Motor neuron (in vitro differentiated cells): Measurements from ENCODE around the gene RNU2-63P. TPM values are rescaled to one million over a fixed set of nuclear protein-coding genes. Genes with fewer than 3 reads are reported as not detected.
A peak's percentile ranks its signal among the peaks of the same experiment; 100 is the strongest.

ENCODE experiments used
- ATAC-seq, 8 experiments: fragments of 200-7000 bp; cut with Tn5 transposase; replicated peaks in 6 of 8; 2 replicates each; pipeline ENCODE4 v1.8.0; 2021; ENCODE audit warnings: mild to moderate bottlenecking in 8 of 8, moderate library complexity in 8 of 8
- H3K27ac ChIP-seq, 2 donors: fragments of 250-450 bp; sonication (Bioruptor Pico); 2 replicates each; pipeline ENCODE4 v1.9.0; 2021; ENCODE audit warnings: antibody characterized with exemption in 2 of 2, mild to moderate bottlenecking in 2 of 2, moderate library complexity in 1 of 2
- H3K4me1 ChIP-seq, 2 donors: fragments of 250-450 bp; sonication (Bioruptor Pico); replicated peaks in 1 of 2; 2 replicates each; pipeline ENCODE4 v1.6.1; 2021; ENCODE audit warnings: antibody characterized with exemption in 2 of 2, mild to moderate bottlenecking in 2 of 2, moderate library complexity in 1 of 2
- H3K4me3 ChIP-seq, 5 donors: fragments of 250-450 bp; sonication (Bioruptor Pico); 2 replicates each; pipeline ENCODE4 v1.9.0; 2021; ENCODE audit warnings: antibody characterized with exemption in 5 of 5, mild to moderate bottlenecking in 5 of 5, moderate library complexity in 4 of 5
- WGBS, 10 experiments: fragments of 450-650 bp; shearing (Covaris generic); methylation state at CpG; one replicate each; pipeline ENCODE4 v1.0.0; 2022; 5-methylcytosine and 5-hydroxymethylcytosine counted together
- in situ Hi-C, 9 experiments: fragments of 400-800 bp; cut with MboI; loops; one replicate each; pipeline ENCODE4 v1.15.0; 2021; ENCODE audit warnings: low sequenced_read_pairs in 9 of 9, low pct_unique_long_range_greater_than_20kb in 2 of 9; ENCODE audit not compliant: unreplicated experiment in 9 of 9
- total RNA-seq, 8 experiments: library from RNA; unstranded; fragments of 300-600 nt; gene quantifications; 2 replicates each; pipeline versions ENCODE4 v1.2.3 to v1.2.4, GENCODE V29; 2022

The RNU2-63P gene
- 10 to 100 TPM in 5 of 8 experiments, 1 to 10 TPM in 1, not detected in 2; 9.3 to 66.0 (median 24.9) TPM for total RNA-seq

DNA sequence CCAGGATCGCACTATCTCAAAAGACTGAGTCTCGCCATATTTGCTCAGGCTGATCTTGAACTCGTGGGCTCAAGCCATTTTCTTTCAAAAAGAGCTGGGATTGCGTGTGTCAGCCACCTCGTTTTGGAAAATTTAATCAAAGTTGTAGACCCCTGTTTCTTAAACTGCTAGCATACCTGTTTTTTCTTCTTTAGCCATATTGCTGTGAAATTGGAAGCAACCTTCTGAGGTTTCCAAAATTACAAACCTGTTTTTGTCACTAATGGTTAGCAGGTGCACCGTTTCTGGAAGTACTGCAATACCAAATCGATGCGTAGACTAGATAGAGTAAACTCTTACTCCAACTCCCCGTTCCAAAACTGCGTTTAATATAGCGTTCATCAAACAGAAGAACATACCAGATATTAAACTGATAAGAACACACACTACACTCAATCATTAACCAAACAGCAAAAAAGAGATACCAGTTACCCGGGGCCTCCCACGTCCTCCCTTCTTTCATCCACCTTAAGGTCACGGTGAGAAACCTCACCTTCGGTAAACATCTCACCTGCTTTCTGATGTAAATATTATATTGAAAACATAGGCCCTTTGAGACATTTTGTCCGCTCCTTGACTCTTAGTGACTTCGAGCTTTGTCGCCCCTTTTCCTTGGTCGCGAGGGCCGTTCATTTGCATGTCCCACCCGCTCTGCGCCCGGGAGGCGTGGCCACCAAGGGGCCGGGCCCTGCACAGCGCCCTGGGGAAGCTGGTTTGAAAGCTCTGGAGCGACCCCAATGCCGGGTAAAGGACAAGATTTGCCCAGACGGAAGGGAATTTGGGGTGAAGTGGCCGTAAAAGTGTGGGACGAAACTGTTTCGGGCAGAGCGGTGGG, at the start of gene RNU2-63P:
Gene RNU2-63P, minus strand, starts transcription at position 462 of the 874 bp plus-strand sequence.
- ATAC-seq, result peak; percentile 84 to 88 (median 85)
- peak within 1 kb of the TSS; percentile 95 for H3K27ac ChIP-seq
- peak within 1 kb of the TSS; percentile 41 to 52 (median 48) for H3K4me3 ChIP-seq
- H3K4me1 ChIP-seq, result peaks cover 11 to 16% of the 10 kb centered on the region in 2 donors
- in situ Hi-C loops, result no loop called here
- 0 to 32% (median 16%) methylated on average over 6 to 19 of the region's 34 CpGs; no CpG with 5 or more reads in 1 of the 10 experiments for WGBS, 10 experiments

DNA sequence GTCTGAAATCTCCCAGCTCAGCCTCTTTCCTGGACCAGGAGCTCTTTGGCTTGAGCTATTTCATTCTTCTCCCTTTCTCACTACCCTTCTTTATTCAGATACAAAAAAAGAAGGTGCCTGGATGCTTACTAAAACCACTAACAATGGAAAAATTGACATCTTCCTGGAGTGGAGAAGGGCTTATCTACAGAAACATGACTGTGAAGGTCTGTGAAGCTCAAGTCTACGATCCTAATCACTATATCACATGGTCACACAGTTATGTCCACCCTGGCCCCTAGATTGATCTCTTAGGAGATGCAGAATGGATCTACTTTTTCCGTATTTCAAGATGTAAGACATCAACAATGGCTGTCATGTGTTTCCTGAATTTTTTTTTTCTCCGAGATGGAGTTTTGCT, 44.9 kb upstream of the RNU2-63P start:
- Histone ChIP-seq H3K4me1 (peaks cover under 1 to 5% of the 10 kb centered on the region in 2 donors), H3K4me3 (no peak overlapping the region), H3K27ac (no peak overlapping the region)
- in situ Hi-C loops, result loop anchor here in 1 of 9 experiments (25.0 kb wide), 1 partner anchor 101 kb away; the partner anchor contains the start of gene THNSL2
- WGBS, 10 experiments, result 40 to 100% (median 93%) methylated on average over 1 to 2 of the region's 3 CpGs; no CpG with 5 or more reads in 3 of the 10 experiments
- ATAC-seq, result no peak

DNA sequence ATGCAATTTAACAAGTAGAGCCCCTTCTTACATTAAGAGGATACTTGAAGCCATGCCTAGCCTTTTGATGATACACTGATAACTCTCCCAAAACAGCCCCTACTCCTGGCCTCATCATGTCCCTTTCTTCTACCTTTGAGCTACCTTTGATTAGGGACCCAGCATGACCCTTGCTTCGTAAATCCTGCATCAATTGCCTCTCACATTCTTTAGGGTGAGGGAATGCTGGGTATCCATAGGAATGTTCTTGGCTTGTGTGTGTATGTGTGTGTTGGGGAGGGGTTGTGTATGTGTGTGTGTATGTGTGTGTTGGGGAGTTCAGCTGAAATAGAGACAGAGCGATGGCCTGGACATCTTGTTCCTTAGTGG, 44.5 kb upstream of the RNU2-63P start:
- no peak for ATAC-seq
- in situ Hi-C loops, result loop anchor here in 1 of 9 experiments (25.0 kb wide), 1 partner anchor 101 kb away; the partner anchor contains the start of gene THNSL2
- WGBS, 10 experiments, result 29 to 100% (median 63%) methylated on average over 1 to 2 of the region's 2 CpGs; no CpG with 5 or more reads in 6 of the 10 experiments
- Histone ChIP-seq H3K4me3 (no peak overlapping the region), H3K4me1 (peaks cover 4 to 9% of the 10 kb centered on the region in 2 donors), H3K27ac (no peak overlapping the region)

GRCh38 chr2:88059979-88060906, 43.9 kb upstream of the RNU2-63P start:
- Histone ChIP-seq H3K4me1 (peaks cover 4 to 9% of the 10 kb centered on the region in 2 donors), H3K4me3 (no peak overlapping the region), H3K27ac (no peak overlapping the region)
- peak in 4 of 8 experiments; percentile 6 to 15 (median 10) for ATAC-seq
- 38 to 100% (median 66%) methylated on average over 1 to 4 of the region's 5 CpGs; no CpG with 5 or more reads in 2 of the 10 experiments for WGBS, 10 experiments
- in situ Hi-C loops, result loop anchor here in 2 of 9 experiments (10.0 to 25.0 kb wide), 2 partner anchors 102 to 105 kb away; partner anchors contain the start of gene THNSL2 (in 1 of the 2)

- Histone ChIP-seq H3K27ac (no peak overlapping the region), H3K4me3 (no peak overlapping the region), H3K4me1 (peaks cover 13 to 19% of the 10 kb centered on the region in 2 donors)
- ATAC-seq, result no peak
- in situ Hi-C loops, result loop anchor here in 2 of 9 experiments (10.0 to 25.0 kb wide), 2 partner anchors 104 to 107 kb away; partner anchors contain the start of gene THNSL2 (in 1 of the 2)
- WGBS, 10 experiments, result 70 to 100% (median 89%) methylated on average over 1 to 5 of the region's 5 CpGs
Observed at GRCh38 chr2:88058191-88058590, 41.8 kb upstream of the RNU2-63P start.

DNA sequence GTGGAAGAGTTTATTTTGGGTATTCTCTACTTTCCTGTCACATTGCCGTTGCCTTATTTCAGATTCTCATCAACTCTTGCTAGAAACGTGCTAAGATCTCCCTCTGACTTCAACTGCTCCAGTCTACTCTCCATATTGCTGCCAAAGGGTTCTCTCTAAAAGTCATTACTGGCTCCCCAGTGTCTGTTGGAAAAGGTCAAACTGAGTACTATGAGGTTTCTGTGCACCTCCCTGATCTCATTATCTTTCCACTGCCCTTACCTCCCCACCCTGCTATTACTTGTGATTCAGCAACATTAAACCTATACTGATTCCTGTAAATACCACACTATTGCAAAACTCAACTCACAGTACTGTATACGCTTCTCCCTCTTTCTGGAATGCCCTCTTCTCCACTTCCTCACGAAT, 41.1 kb upstream of the RNU2-63P start:
- in situ Hi-C loops, result loop anchor here in 2 of 9 experiments (10.0 to 25.0 kb wide), 2 partner anchors 105 to 107 kb away; partner anchors contain the start of gene THNSL2 (in 1 of the 2)
- ATAC-seq, result no peak
- Histone ChIP-seq H3K4me1 (peaks cover 13 to 19% of the 10 kb centered on the region in 2 donors), H3K27ac (no peak overlapping the region), H3K4me3 (no peak overlapping the region)
- 53 to 100% (median 83%) methylated on average over 1 to 4 of the region's 4 CpGs for whole genome bisulfite sequencing, 10 experiments

GRCh38 chr2:88055371-88056128, 39.2 kb upstream of the RNU2-63P start, which contains the start of gene KRCC1:
KRCC1 (minus strand) TSS chr2:88055783; CDS start chr2:88028563, 27,220 bp downstream.
- WGBS, 10 experiments, result 0 to 2% (median 0%) methylated on average over 2 to 22 of the region's 77 CpGs; no CpG with 5 or more reads in 1 of the 10 experiments
- peak within 1 kb of the TSS; percentile 92 to 94 for H3K27ac ChIP-seq
- in situ Hi-C loops, result loop anchor here in 2 of 9 experiments (10.0 to 25.0 kb wide), 2 partner anchors 107 to 109 kb away; partner anchors contain the start of gene THNSL2 (in 1 of the 2)
- peak; percentile 82 to 97 (median 96) for ATAC-seq
- H3K4me3 ChIP-seq, result peak within 1 kb of the TSS; percentile 69 to 92 (median 86)
- H3K4me1 ChIP-seq, result peaks cover 13 to 19% of the 10 kb centered on the region in 2 donors

DNA sequence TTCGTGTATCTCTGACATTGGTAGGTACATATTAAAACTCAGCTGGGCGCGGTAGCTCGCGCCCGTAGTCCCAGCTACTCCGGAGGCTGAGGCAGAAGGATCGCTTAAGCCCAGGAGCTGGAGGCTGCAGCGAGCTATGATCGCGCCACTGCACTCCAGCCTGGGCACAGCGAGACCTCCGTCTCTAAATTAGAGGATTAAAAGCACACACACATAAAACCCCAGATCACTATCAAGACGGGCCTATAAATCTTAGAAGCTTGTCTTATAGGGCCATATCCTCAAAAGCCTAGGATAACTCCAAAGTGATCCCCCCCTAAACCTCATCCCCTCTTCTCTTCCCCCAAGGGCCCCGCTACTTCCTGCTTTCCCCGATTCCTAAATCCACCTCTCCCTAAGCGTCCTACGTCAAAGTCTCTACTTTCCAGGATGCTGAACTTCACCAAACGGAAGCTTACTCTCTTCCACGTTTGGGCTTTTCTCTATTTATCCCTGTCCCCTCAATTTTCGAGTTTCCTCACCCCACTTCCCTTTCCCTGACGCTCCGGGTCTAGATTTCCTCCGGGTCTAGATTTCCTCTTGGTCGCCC, 38.5 kb upstream of the RNU2-63P start:
- in situ Hi-C loops, result loop anchor here in 2 of 9 experiments (10.0 to 25.0 kb wide), 2 partner anchors 107 to 110 kb away; partner anchors contain the start of gene THNSL2 (in 1 of the 2)
- H3K4me1 ChIP-seq, result peaks cover 13 to 19% of the 10 kb centered on the region in 2 donors
- H3K27ac ChIP-seq, result peak overlapping the region; percentile 92 to 94
- WGBS, 10 experiments, result 17 to 46% (median 26%) methylated on average over 1 to 12 of the region's 25 CpGs; no CpG with 5 or more reads in 3 of the 10 experiments
- H3K4me3 ChIP-seq, result peak overlapping the region; percentile 69 to 92 (median 86)
- peak; percentile 2 to 20 (median 12) for ATAC-seq

DNA sequence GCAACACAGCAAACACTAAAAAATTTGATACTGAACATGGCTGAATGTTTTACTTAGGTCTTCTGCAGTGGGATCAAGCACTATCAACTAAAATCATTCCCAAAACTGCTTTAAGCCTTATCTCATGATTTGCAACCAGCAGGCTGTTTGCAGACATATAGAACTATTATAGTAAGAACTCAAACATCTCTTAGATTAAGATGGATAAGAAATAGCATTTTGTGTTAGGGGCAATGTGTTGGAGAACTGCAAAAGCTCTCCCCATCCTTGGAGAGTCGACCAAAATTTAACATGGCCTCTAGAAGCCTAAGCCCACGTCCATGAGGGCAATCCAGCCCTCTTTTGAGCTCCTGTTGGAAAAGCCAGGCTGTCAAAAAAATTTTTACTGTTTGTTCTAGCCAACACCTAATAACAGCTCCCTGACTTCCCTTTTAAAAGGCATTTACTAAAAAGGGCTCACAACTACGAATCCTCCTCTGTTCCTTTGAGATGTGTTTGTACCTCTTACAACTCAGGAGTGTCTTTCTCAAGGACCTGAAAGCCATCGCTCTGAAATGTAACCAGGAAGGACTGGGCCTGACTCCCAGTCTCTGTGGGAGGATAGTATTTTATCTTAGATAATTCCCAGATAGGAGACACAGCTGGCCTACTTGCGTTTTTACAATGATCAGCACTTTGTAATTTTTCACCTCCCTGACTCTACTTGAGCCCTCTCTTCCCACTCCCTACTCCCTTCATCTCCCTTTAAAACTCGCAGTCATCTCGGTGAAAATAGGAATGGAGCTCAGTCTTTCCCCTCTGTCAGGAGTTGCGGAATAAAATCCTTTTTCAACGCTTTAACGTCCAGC, 37.8 kb upstream of the RNU2-63P start:
- no peak for ATAC-seq
- 0 to 64% (median 47%) methylated on average over 3 to 8 of the region's 10 CpGs; no CpG with 5 or more reads in 2 of the 10 experiments for WGBS, 10 experiments
- in situ Hi-C loops, result loop anchor here in 2 of 9 experiments (10.0 to 25.0 kb wide), 2 partner anchors 108 to 111 kb away; partner anchors contain the start of gene THNSL2 (in 1 of the 2)

DNA sequence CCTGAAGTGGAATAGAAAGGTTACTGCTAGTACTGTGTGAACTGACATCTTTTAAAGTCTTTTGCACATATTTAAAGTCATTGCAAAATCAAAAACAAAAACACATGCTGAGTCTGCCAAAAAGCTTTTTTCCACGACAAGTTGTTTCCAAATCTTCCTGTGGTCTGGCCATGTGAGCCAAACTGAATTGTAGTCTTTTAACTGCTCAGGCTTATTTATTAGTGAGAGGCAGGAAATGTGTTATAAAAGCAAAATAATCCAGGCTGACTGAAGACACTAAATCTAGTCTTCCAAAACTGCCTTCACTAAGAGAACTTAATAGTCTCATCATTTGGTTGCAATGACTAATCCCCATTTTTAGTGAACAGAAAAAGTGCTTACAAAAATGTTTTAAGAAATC, 36.9 kb upstream of the RNU2-63P start:
- no peak overlapping the region for H3K4me3 ChIP-seq
- H3K27ac ChIP-seq, result no peak overlapping the region
- 0 to 100% (median 65%) methylated on average over 1 of the region's 1 CpG; no CpG with 5 or more reads in 2 of the 10 experiments for WGBS, 10 experiments
- in situ Hi-C loops, result loop anchor here in 2 of 9 experiments (10.0 to 25.0 kb wide), 2 partner anchors 109 to 112 kb away; partner anchors contain the start of gene THNSL2 (in 1 of the 2)
- peaks cover 13 to 19% of the 10 kb centered on the region in 2 donors for H3K4me1 ChIP-seq
- ATAC-seq, result no peak

More for the DNA sequence above, 37.8 kb upstream of the RNU2-63P start:
- H3K27ac ChIP-seq, result no peak overlapping the region
- peaks cover 13 to 19% of the 10 kb centered on the region in 2 donors for H3K4me1 ChIP-seq
- peak overlapping the region; percentile 69 to 92 (median 86) for H3K4me3 ChIP-seq
